Panc1 (cell line): ENCODE measurements around the gene CCDC107. TPM values are rescaled to one million over a fixed set of nuclear protein-coding genes. Genes with fewer than 3 reads are reported as not detected.

Experiments
- ATAC-seq: fragments of 200-7000 bp; cut with Tn5 transposase; 2 replicates; pipeline ENCODE4 v1.9.1; 2020; ENCODE audit warnings: mild to moderate bottlenecking, moderate library complexity
- BruUV-seq: library from RNA; stranded (reverse); fragments of 400-500 nt; replicated peaks from 2 replicates; lab custom pipeline; 2021; lab: Mats Ljungman, UMichigan
- CTCF ChIA-PET: fragments of 300-600 bp; sonication (Branson Sonifier 250); formaldehyde crosslinking; loops from one replicate; lab custom pipeline; 2022; ENCODE audit warnings: antibody characterized with exemption; lab: Charles Lee
- POLR2A ChIA-PET: fragments of 300-600 bp; sonication (Branson Sonifier 250); formaldehyde crosslinking; loops from one replicate; lab custom pipeline; 2022; ENCODE audit warnings: antibody characterized with exemption; lab: Charles Lee
- DNase-seq: peaks from one replicate; pipeline ENCODE4 v3.0.0-alpha.2; 2010; ENCODE audit warnings: low read depth, low spot score
- H3K27ac ChIP-seq: 2 replicates; pipeline ENCODE4 v1.5.1; 2011; ENCODE audit warnings: mild to moderate bottlenecking, low read length, inconsistent platforms
- H3K27me3 ChIP-seq: fragments of 200-500 bp; sonication (Bioruptor generic); 2 replicates; pipeline ENCODE4 v1.6.0; 2014; ENCODE audit warnings: low read length, inconsistent platforms; ENCODE audit not compliant: control insufficient read depth, insufficient read depth
- H3K36me3 ChIP-seq: fragments of 200-500 bp; sonication (Bioruptor generic); 2 replicates; pipeline ENCODE4 v1.5.1; 2014; ENCODE audit warnings: inconsistent platforms, mild to moderate bottlenecking, low read length, moderate library complexity; ENCODE audit not compliant: control insufficient read depth, insufficient read depth
- H3K4me1 ChIP-seq: 2 replicates; pipeline ENCODE4 v1.5.1; 2011; ENCODE audit warnings: inconsistent platforms, mild to moderate bottlenecking, low read length, moderate library complexity; ENCODE audit not compliant: control insufficient read depth, insufficient read depth
- H3K4me3 ChIP-seq, 2 experiments: 2 replicates each; pipeline ENCODE4 v1.5.1; 2011 to 2012; ENCODE audit warnings: low read depth in 2 of 2, low read length in 2 of 2, mild to moderate bottlenecking in 2 of 2, inconsistent platforms in 1 of 2, moderate library complexity in 1 of 2
- H3K9me3 ChIP-seq: fragments of 200-500 bp; sonication (Bioruptor generic); 2 replicates; pipeline ENCODE4 v1.5.1; 2014; ENCODE audit warnings: low read depth, mild to moderate bottlenecking, inconsistent platforms, low read length, moderate library complexity; ENCODE audit not compliant: control insufficient read depth, insufficient read depth
- CTCF ChIP-seq: fragments of 450-650 bp; IDR thresholded peaks from 2 replicates; pipeline ENCODE4 v1.5.1; 2017; ENCODE audit warnings: mild to moderate bottlenecking
- POLR2AphosphoS5 ChIP-seq: IDR thresholded peaks from 2 replicates; pipeline ENCODE4 v1.6.1; 2012; ENCODE audit warnings: mild to moderate bottlenecking, low read depth, low read length, moderate library complexity
- REST ChIP-seq, 2 experiments: IDR thresholded peaks; 2 replicates each; pipeline ENCODE4 v1.6.1; 2011 to 2012; ENCODE audit warnings: low read depth in 2 of 2, control low read depth in 1 of 2, low read length in 1 of 2, mild to moderate bottlenecking in 1 of 2, moderate library complexity in 1 of 2; ENCODE audit not compliant: insufficient read depth in 1 of 2
- SIN3A ChIP-seq: IDR thresholded peaks from 2 replicates; pipeline ENCODE4 v1.6.1; 2012; ENCODE audit warnings: low read depth, mild to moderate bottlenecking, low read length, moderate library complexity, borderline replicate concordance; ENCODE audit not compliant: insufficient read depth
- TCF7L2 ChIP-seq: IDR thresholded peaks from 2 replicates; pipeline ENCODE4 v1.6.1; 2011; ENCODE audit warnings: mild to moderate bottlenecking, low read depth, low read length, inconsistent platforms
- in situ Hi-C: cut with HindIII; loops from 2 replicates; pipeline ENCODE4 v1.10.0; 2016; ENCODE audit warnings: low sequenced_read_pairs, low pct_unique_long_range_greater_than_20kb
- intact Hi-C: fragments of 100-400 bp; cut with micrococcal nuclease; formaldehyde crosslinking; loops from one replicate; pipeline ENCODE4 v1.10.0; 2022; ENCODE audit not compliant: unreplicated experiment
- total RNA-seq: library from RNA; stranded (reverse); gene quantifications from one replicate; pipeline ENCODE4 v1.2.1, GENCODE V29; 2021; ENCODE audit not compliant: unreplicated experiment

Gene CCDC107
- total RNA-seq, 1 experiment from 2014 or later: 39.9 TPM

- H3K36me3 ChIP-seq: no peaks in the 10 kb centered on the region
- ChIA-PET CTCF (interaction anchor here (0.9 kb wide), 1 partner anchor 9 kb away, joined by 4 read pairs; no protein-coding TSS in a partner anchor), POLR2A (no interaction called here)
- no peak for DNase-seq
- ATAC-seq: no peak
- no peak overlapping the region for H3K4me3 ChIP-seq
- no peak overlapping the region for H3K27ac ChIP-seq
- intact Hi-C loops: no loop called here
- no peaks in the 10 kb centered on the region for H3K27me3 ChIP-seq
- no peaks in the 10 kb centered on the region for H3K9me3 ChIP-seq
- BruUV-seq: no TSS peak
- in situ Hi-C loops: no loop called here
- TF ChIP-seq SIN3A (no peak), REST (IDR thresholded peaks at IDR 0.05; ENCODE audit: insufficient read depth in 1 of 2, low read depth in 2 of 2, low read length in 1 of 2) (no peak), CTCF (no peak), TCF7L2 (no peak), POLR2AphosphoS5 (no peak)
- H3K4me1 ChIP-seq: peaks cover 24% of the 10 kb centered on the region
Measured at GRCh38 chr9:35667939-35668338, 9.8 kb downstream of the CCDC107 start.

- TF ChIP-seq CTCF (no peak), POLR2AphosphoS5 (no peak), REST (IDR thresholded peaks at IDR 0.05; ENCODE audit: insufficient read depth in 1 of 2, low read depth in 2 of 2, low read length in 1 of 2) (no peak), SIN3A (no peak), TCF7L2 (no peak)
- no peak for ATAC-seq
- POLR2A ChIA-PET: interaction anchor here (1.1 kb wide), 1 partner anchor 9 kb away, joined by 3 read pairs; no protein-coding TSS in a partner anchor
Measured at GRCh38 chr9:35669331-35670145, 11.4 kb downstream of the CCDC107 start.

More at GRCh38 chr9:35669331-35670145, 11.4 kb downstream of the CCDC107 start:
- CTCF ChIA-PET: no interaction called here
- in situ Hi-C loops: no loop called here
- no peaks in the 10 kb centered on the region for H3K36me3 ChIP-seq
- no peak for DNase-seq
- no peak overlapping the region for H3K4me3 ChIP-seq
- no peaks in the 10 kb centered on the region for H3K9me3 ChIP-seq
- intact Hi-C loops: no loop called here
- no TSS peak for BruUV-seq
- H3K4me1 ChIP-seq: peaks cover 8% of the 10 kb centered on the region
- H3K27ac ChIP-seq: no peak overlapping the region
- H3K27me3 ChIP-seq: no peaks in the 10 kb centered on the region
